Right atrium auricular region (tissue), 2 donors: Measurements from ENCODE around the gene LRMDA. TPM values are rescaled to one million over a fixed set of nuclear protein-coding genes. Genes with fewer than 3 reads are reported as not detected.

Source experiments
- DNase-seq: peaks from one replicate; pipeline ENCODE4 v3.0.0-alpha.2; 2019; ENCODE audit warnings: low spot score
- H3K27ac ChIP-seq, 2 donors: fragments of 200-600 bp; sonication (generic); 1 replicate in 1 of 2; 2 replicates in 1 of 2; pipeline ENCODE4 v1.5.1; 2016 to 2019
- H3K27me3 ChIP-seq, 2 donors: fragments of 200-600 bp; sonication (generic); one replicate each; pipeline versions ENCODE4 v1.5.1 to v1.6.0; 2017 to 2019
- H3K36me3 ChIP-seq: fragments of 200-600 bp; sonication (generic); one replicate; pipeline ENCODE4 v1.5.1; 2016
- H3K4me1 ChIP-seq, 2 donors: fragments of 200-600 bp; sonication (generic); one replicate each; pipeline versions ENCODE4 v1.5.1 to v1.6.0; 2017 to 2019
- H3K4me3 ChIP-seq, 2 donors: fragments of 200-600 bp; sonication (generic); 1 replicate in 1 of 2; 2 replicates in 1 of 2; pipeline ENCODE4 v1.5.1; 2017 to 2019; ENCODE audit warnings: mild to moderate bottlenecking in 1 of 2, moderate library complexity in 1 of 2
- H3K9me3 ChIP-seq, 2 donors: fragments of 200-600 bp; sonication (generic); one replicate each; pipeline ENCODE4 v1.5.1; 2019
- CTCF ChIP-seq, 2 donors: fragments of 200-600 bp; sonication (generic); IDR thresholded peaks; one replicate each; pipeline ENCODE4 v1.5.1; 2019; ENCODE audit warnings: antibody characterized with exemption in 2 of 2
- total RNA-seq, 2 donors: library from RNA; depleted of rRNA; stranded (reverse); fragments of >200 nt; gene quantifications; one replicate each; pipeline ENCODE4 v1.1.0, GENCODE V29; 2016

LRMDA gene
- total RNA-seq, 2 donors from 2014 or later, result 6.1 to 19.1 TPM

GRCh38 chr10:75392744-75393143 is 38.7 kb upstream of the LRMDA start:
- no peak for TF ChIP-seq CTCF (IDR thresholded peaks at IDR 0.05)
- DNase-seq, result no peak
- H3K36me3 ChIP-seq, result no peaks in the 10 kb centered on the region
- peaks cover 0 to 19% of the 10 kb centered on the region in 2 donors for H3K4me1 ChIP-seq
- H3K4me3 ChIP-seq, result no peak overlapping the region
- no peaks in the 10 kb centered on the region for H3K27me3 ChIP-seq
- no peaks in the 10 kb centered on the region for H3K9me3 ChIP-seq
- H3K27ac ChIP-seq, result no peak overlapping the region

- H3K27ac ChIP-seq, result no peak overlapping the region
- H3K4me1 ChIP-seq, result peaks cover 0 to 29% of the 10 kb centered on the region in 2 donors
- DNase-seq, result no peak
- H3K36me3 ChIP-seq, result peaks cover 7% of the 10 kb centered on the region
- H3K9me3 ChIP-seq, result no peaks in the 10 kb centered on the region
- H3K4me3 ChIP-seq, result no peak overlapping the region
- H3K27me3 ChIP-seq, result no peaks in the 10 kb centered on the region
- TF ChIP-seq CTCF (IDR thresholded peaks at IDR 0.05), result no peak
Observed at GRCh38 chr10:75394221-75394620, 37.2 kb upstream of the LRMDA start.

GRCh38 chr10:75395066-75395931 is 36.1 kb upstream of the LRMDA start:
- peak; percentile 63 for DNase-seq
- peaks cover 12% of the 10 kb centered on the region for H3K36me3 ChIP-seq
- H3K27me3 ChIP-seq, result no peaks in the 10 kb centered on the region
- no peaks in the 10 kb centered on the region for H3K9me3 ChIP-seq
- peak overlapping the region; percentile 40 to 52 for H3K4me3 ChIP-seq
- H3K4me1 ChIP-seq, result peaks cover 0 to 35% of the 10 kb centered on the region in 2 donors
- peak; percentile 95 to 98 for TF ChIP-seq CTCF (IDR thresholded peaks at IDR 0.05)
- H3K27ac ChIP-seq, result peak overlapping the region; percentile 98 to 99

GRCh38 chr10:75395932-75396630 is 35.3 kb upstream of the LRMDA start:
- TF ChIP-seq CTCF (IDR thresholded peaks at IDR 0.05), result no peak
- DNase-seq, result no peak
- H3K27me3 ChIP-seq, result no peaks in the 10 kb centered on the region

GRCh38 chr10:75396631-75397495 is 34.6 kb upstream of the LRMDA start:
- Histone ChIP-seq H3K27ac (peak overlapping the region; percentile 98 to 99), H3K4me1 (peaks cover 0 to 35% of the 10 kb centered on the region in 2 donors), H3K9me3 (no peaks in the 10 kb centered on the region), H3K36me3 (peaks cover 12% of the 10 kb centered on the region), H3K27me3 (no peaks in the 10 kb centered on the region), H3K4me3 (peak overlapping the region; percentile 40 to 52)
- no peak for TF ChIP-seq CTCF (IDR thresholded peaks at IDR 0.05)
- DNase-seq, result no peak

More at GRCh38 chr10:75395932-75396630, 35.3 kb upstream of the LRMDA start:
- no peaks in the 10 kb centered on the region for H3K9me3 ChIP-seq
- peaks cover 12% of the 10 kb centered on the region for H3K36me3 ChIP-seq
- peaks cover 0 to 35% of the 10 kb centered on the region in 2 donors for H3K4me1 ChIP-seq
- H3K4me3 ChIP-seq, result peak overlapping the region; percentile 40 to 52
- peak overlapping the region; percentile 98 to 99 for H3K27ac ChIP-seq
